SU-DHL-6 (cell line): ENCODE results near the gene KRT84.

ENCODE experiments used
- H2AFZ ChIP-seq: fragments of 200-600 bp; sonication (generic); 2 replicates; pipeline ENCODE4 v1.6.1; 2014; ENCODE audit warnings: low read depth, mild to moderate bottlenecking, moderate library complexity, mixed read lengths, antibody characterized with exemption, low read length; ENCODE audit not compliant: severe bottlenecking
- H3F3A ChIP-seq: fragments of 200-600 bp; shearing (Covaris generic); 2 replicates; pipeline ENCODE4 v1.6.0; 2016; ENCODE audit warnings: antibody characterized with exemption, mild to moderate bottlenecking; ENCODE audit not compliant: insufficient read depth
- H3K27ac ChIP-seq: fragments of 200-600 bp; sonication (generic); 2 replicates; pipeline ENCODE4 v1.5.1; 2016; ENCODE audit warnings: low read depth, mild to moderate bottlenecking, low read length, moderate library complexity, mixed read lengths
- H3K27me3 ChIP-seq: fragments of 200-600 bp; sonication (generic), shearing (Covaris generic); 2 replicates; pipeline ENCODE4 v1.6.0; 2014; ENCODE audit warnings: mild to moderate bottlenecking, low read length
- H3K36me3 ChIP-seq: fragments of 200-600 bp; sonication (generic); 2 replicates; pipeline ENCODE4 v1.6.1; 2014; ENCODE audit warnings: mild to moderate bottlenecking, low read length, mixed read lengths
- H3K4me2 ChIP-seq: fragments of 300-600, 200-600 bp; shearing (Covaris generic), sonication (generic); 2 replicates; pipeline ENCODE4 v1.6.0; 2014; ENCODE audit warnings: low read length, low read depth, mild to moderate bottlenecking; ENCODE audit not compliant: poor library complexity, severe bottlenecking
- H3K4me3 ChIP-seq: fragments of 200-600 bp; sonication (generic); 2 replicates; pipeline ENCODE4 v1.5.1; 2014; ENCODE audit warnings: antibody characterized with exemption, low read length, mild to moderate bottlenecking, mixed read lengths; ENCODE audit not compliant: insufficient read depth, poor library complexity, severe bottlenecking
- H3K79me2 ChIP-seq: fragments of 200-600 bp; sonication (generic); 2 replicates; pipeline ENCODE4 v1.6.1; 2014; ENCODE audit warnings: mild to moderate bottlenecking, low read length, moderate library complexity; ENCODE audit not compliant: insufficient read depth
- H3K9ac ChIP-seq: fragments of 200-600 bp; sonication (generic); 2 replicates; pipeline ENCODE4 v1.7.0; 2014; ENCODE audit warnings: mild to moderate bottlenecking, low read length
- H3K9me2 ChIP-seq: fragments of 200-600 bp; sonication (generic); replicated peaks from 2 replicates; pipeline ENCODE4 v1.6.1; 2014; ENCODE audit warnings: low read length; ENCODE audit not compliant: insufficient read depth
- H3K9me3 ChIP-seq: fragments of 200-600 bp; sonication (generic); 2 replicates; pipeline ENCODE4 v1.6.1; 2014; ENCODE audit warnings: low read length, mixed read lengths; ENCODE audit not compliant: insufficient read depth
- H4K20me1 ChIP-seq: fragments of 200-600 bp; sonication (generic); 2 replicates; pipeline ENCODE4 v1.6.1; 2014; ENCODE audit warnings: low read depth, mild to moderate bottlenecking, antibody characterized with exemption, low read length, moderate library complexity, mixed read lengths
- CTCF ChIP-seq: fragments of 200-600 bp; sonication (generic); IDR thresholded peaks from one replicate; pipeline ENCODE4 v1.5.1; 2017; ENCODE audit warnings: antibody characterized with exemption, mild to moderate bottlenecking, low read length, moderate library complexity; ENCODE audit not compliant: insufficient read depth, poor library complexity, severe bottlenecking
- EZH2phosphoT487 ChIP-seq: fragments of 200-600 bp; sonication (generic), shearing (Covaris generic); conservative IDR thresholded peaks from 2 replicates; pipeline ENCODE4 v1.6.1; 2018; ENCODE audit warnings: mild to moderate bottlenecking, antibody characterized with exemption, low read length, moderate library complexity, mixed read lengths

KRT84 gene

GRCh38 chr12:52372216-52373154, 13.0 kb downstream of the KRT84 start:
- H3K27ac ChIP-seq, result no peak overlapping the region
- no peaks in the 10 kb centered on the region for H3F3A ChIP-seq
- H3K36me3 ChIP-seq, result no peaks in the 10 kb centered on the region
- no peak overlapping the region for H3K9ac ChIP-seq
- no peaks in the 10 kb centered on the region for H3K79me2 ChIP-seq
- H2AFZ ChIP-seq, result no peak overlapping the region
- H3K4me2 ChIP-seq, result no peak overlapping the region
- no peak overlapping the region for H3K4me3 ChIP-seq
- H3K9me2 ChIP-seq, result no peaks in the 10 kb centered on the region
- no peaks in the 10 kb centered on the region for H3K9me3 ChIP-seq
- TF ChIP-seq EZH2phosphoT487, result no peak
- peak; percentile 67 for TF ChIP-seq CTCF
- no peaks in the 10 kb centered on the region for H3K27me3 ChIP-seq
- H4K20me1 ChIP-seq, result no peaks in the 10 kb centered on the region

DNA sequence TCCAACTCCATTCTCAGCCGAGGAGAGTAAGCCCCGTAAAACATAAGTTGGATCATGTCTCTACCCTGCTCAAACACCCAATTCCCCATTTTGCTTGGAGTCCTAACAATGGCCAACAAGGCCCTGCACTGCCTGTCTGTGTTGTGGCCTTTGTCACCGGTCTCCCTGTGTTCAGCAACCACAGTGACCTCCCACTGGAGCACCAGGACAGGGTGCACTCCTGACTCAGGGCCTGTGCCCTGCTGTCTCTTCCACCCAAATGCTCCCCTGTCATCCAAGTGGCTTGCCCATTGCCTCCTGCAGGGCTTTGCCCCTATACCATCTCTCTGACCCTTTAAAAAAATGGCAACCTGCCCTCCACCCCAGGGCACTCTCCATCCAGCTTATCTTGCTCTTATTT, 13.7 kb downstream of the KRT84 start:
- Histone ChIP-seq H3K79me2 (no peaks in the 10 kb centered on the region), H3K9ac (no peak overlapping the region), H3K4me2 (no peak overlapping the region), H3K36me3 (no peaks in the 10 kb centered on the region), H3F3A (no peaks in the 10 kb centered on the region), H3K9me3 (no peaks in the 10 kb centered on the region), H3K27ac (no peak overlapping the region), H3K9me2 (no peaks in the 10 kb centered on the region), H3K27me3 (no peaks in the 10 kb centered on the region), H4K20me1 (no peaks in the 10 kb centered on the region), H3K4me3 (no peak overlapping the region), H2AFZ (no peak overlapping the region)
- TF ChIP-seq EZH2phosphoT487, result no peak
- TF ChIP-seq CTCF, result no peak

GRCh38 chr12:52370926-52371608, 14.4 kb downstream of the KRT84 start:
- no peak overlapping the region for H3K4me2 ChIP-seq
- H3K27ac ChIP-seq, result no peak overlapping the region
- no peak overlapping the region for H3K9ac ChIP-seq
- no peaks in the 10 kb centered on the region for H3K9me2 ChIP-seq
- H3K79me2 ChIP-seq, result no peaks in the 10 kb centered on the region
- H3K36me3 ChIP-seq, result no peaks in the 10 kb centered on the region
- no peaks in the 10 kb centered on the region for H3K9me3 ChIP-seq
- no peaks in the 10 kb centered on the region for H4K20me1 ChIP-seq
- H3K4me3 ChIP-seq, result no peak overlapping the region
- no peaks in the 10 kb centered on the region for H3K27me3 ChIP-seq
- H2AFZ ChIP-seq, result no peak overlapping the region
- TF ChIP-seq CTCF, result no peak
- TF ChIP-seq EZH2phosphoT487, result no peak
- H3F3A ChIP-seq, result no peaks in the 10 kb centered on the region
